K562 (cell line): Measurements from ENCODE around the gene CLHC1. TPM values are rescaled to one million over a fixed set of nuclear protein-coding genes. Genes with fewer than 3 reads are reported as not detected.

Experiments
- ATAC-seq: fragments of 200-7000 bp; cut with Tn5 transposase; 3 replicates; pipeline ENCODE4 v1.9.1; 2020; ENCODE audit warnings: moderate library complexity
- BruUV-seq: library from RNA; stranded (reverse); fragments of 400-500 nt; replicated peaks from 2 replicates; lab custom pipeline; 2021; lab: Mats Ljungman, UMichigan
- CTCF ChIA-PET: fragments of 300-600 bp; formaldehyde crosslinking; extraction: SDS; loops from one replicate; lab custom pipeline; 2021; ENCODE audit warnings: low intra/inter-chr PET ratio; lab: Yijun Ruan, JAX
- POLR2A ChIA-PET: fragments of 300-600, 350-650 bp; sonication (Branson Sonifier 250); formaldehyde crosslinking; extraction: SDS; loops from one replicate; lab custom pipeline; 2021; ENCODE audit warnings: antibody characterized with exemption, inconsistent platforms; lab: Yijun Ruan, JAX
- DNase-seq, 4 experiments: peaks; one replicate each; pipeline versions ENCODE4 v3.0.0 to v3.0.0-alpha.2; 2011 to 2018; ENCODE audit warnings: low spot score in 3 of 4, mixed read lengths in 3 of 4; ENCODE audit errors: extremely low read depth in 1 of 4
- FAIRE-seq: peaks from 2 replicates; lab custom pipeline; 2011; peaks lifted over from hg19 to GRCh38; lab: Jason Lieb, UNC
- H2AFZ ChIP-seq: 2 replicates; pipeline ENCODE4 v1.6.0; 2011; ENCODE audit warnings: low read depth, low read length, control low read depth, inconsistent platforms
- H3K27ac ChIP-seq: fragments of 200-600 bp; 3 replicates; pipeline ENCODE4 v1.8.0; 2011; ENCODE audit warnings: low read depth, mild to moderate bottlenecking, control low read depth, inconsistent platforms, low read length, moderate library complexity, mixed read lengths; ENCODE audit errors: extremely low read depth
- H3K27me3 ChIP-seq, 2 experiments: fragments of 300-600 bp in 1 of 2; 2 replicates in 1 of 2; 3 replicates in 1 of 2; pipeline versions ENCODE4 v1.6.0 to v1.8.0; 2011; ENCODE audit warnings: inconsistent platforms in 2 of 2, low read length in 2 of 2, mild to moderate bottlenecking in 1 of 2, mixed read lengths in 1 of 2, moderate library complexity in 1 of 2; ENCODE audit not compliant: control insufficient read depth in 2 of 2, insufficient read depth in 2 of 2
- H3K36me3 ChIP-seq: fragments of 300-600 bp; 3 replicates; pipeline ENCODE4 v1.8.0; 2011; ENCODE audit warnings: mild to moderate bottlenecking, low read length, inconsistent platforms; ENCODE audit not compliant: control insufficient read depth, insufficient read depth
- H3K4me1 ChIP-seq, 2 experiments: fragments of 200-600 bp in 1 of 2; replicated peaks in 1 of 2; 2 replicates in 1 of 2; 3 replicates in 1 of 2; pipeline versions ENCODE4 v1.5.1 to v1.8.0; 2011; ENCODE audit warnings: inconsistent platforms in 2 of 2, low read length in 2 of 2, mild to moderate bottlenecking in 1 of 2, mixed read lengths in 1 of 2, moderate library complexity in 1 of 2; ENCODE audit not compliant: control insufficient read depth in 2 of 2, insufficient read depth in 2 of 2
- H3K4me2 ChIP-seq: 2 replicates; pipeline ENCODE4 v1.6.1; 2011; ENCODE audit warnings: low read length, control low read depth, inconsistent platforms, mixed read lengths; ENCODE audit not compliant: insufficient read depth
- H3K4me3 ChIP-seq: fragments of 200-600 bp; sonication (generic), shearing (Covaris generic); 2 replicates; pipeline ENCODE4 v1.5.1; 2016; ENCODE audit warnings: control low read depth, inconsistent platforms
- H3K79me2 ChIP-seq: fragments of 200-600 bp; 3 replicates; pipeline ENCODE4 v1.8.0; 2011; ENCODE audit warnings: low read length, inconsistent platforms; ENCODE audit not compliant: control insufficient read depth, insufficient read depth
- H3K9ac ChIP-seq, 2 experiments: 2 replicates each; pipeline versions ENCODE4 v1.6.0 to v1.6.1; 2011; ENCODE audit warnings: low read depth in 2 of 2, low read length in 2 of 2, control low read depth in 1 of 2, inconsistent platforms in 1 of 2, mild to moderate bottlenecking in 1 of 2, mixed read lengths in 1 of 2; ENCODE audit not compliant: insufficient read depth in 1 of 2
- H3K9me1 ChIP-seq: one replicate; pipeline ENCODE4 v1.6.0; 2011; ENCODE audit warnings: inconsistent platforms, mild to moderate bottlenecking, low read length, moderate library complexity; ENCODE audit not compliant: control insufficient read depth, insufficient read depth
- H3K9me3 ChIP-seq: replicated peaks from 2 replicates; pipeline ENCODE4 v1.5.1; 2011; ENCODE audit warnings: low read depth, low read length, inconsistent platforms; ENCODE audit not compliant: control insufficient read depth, insufficient read depth
- H4K20me1 ChIP-seq: replicated peaks from 2 replicates; pipeline ENCODE4 v1.6.1; 2011; ENCODE audit warnings: low read length, inconsistent platforms, mixed read lengths; ENCODE audit not compliant: control insufficient read depth, insufficient read depth
- ATF6 ChIP-seq: sonication (generic); formaldehyde crosslinking; IDR thresholded peaks from 2 replicates; pipeline ENCODE4 v1.4.0; 2020; ENCODE audit warnings: mild to moderate bottlenecking, missing genetic modification reagents
- NFIX ChIP-seq: fragments of 250-450 bp; sonication (Bioruptor Pico); IDR thresholded peaks from 2 replicates; pipeline ENCODE4 v1.4.0; 2020; ENCODE audit warnings: low read depth, mild to moderate bottlenecking, moderate library complexity
- WGBS: fragments of 100-300 bp; shearing (Covaris generic); methylation state at CpG from one replicate; pipeline ENCODE4 v1.1.6; 2016; ENCODE audit warnings: low coverage, mixed read lengths; ENCODE audit not compliant: insufficient coverage; ENCODE audit errors: missing lambda C conversion rate; 5-methylcytosine and 5-hydroxymethylcytosine counted together
- in situ Hi-C: fragments of 300-500 bp; cut with MboI; formaldehyde crosslinking; loops from 4 replicates; pipeline ENCODE4 v1.15.0; 2018; ENCODE audit warnings: inconsistent platforms, mixed read lengths
- intact Hi-C: fragments of 100-400 bp; cut with micrococcal nuclease; formaldehyde crosslinking; loops from 2 replicates; pipeline ENCODE4 v1.14.2; 2022
- polyA plus RNA-seq, 8 experiments: library from polyadenylated mRNA; depleted of rRNA in 4 of 8; stranded (reverse) in 5 of 8; unstranded in 3 of 8; fragments of >200 nt; fragmentation: Nextera tagmentation in 2 of 8; fragmentation: Illumina TruSeq in 1 of 8; extraction: Ambion mirVana in 2 of 8; extraction: Trizol in 1 of 8; gene quantifications; 2 replicates each; pipeline versions ENCODE4 v1.2.1 to v1.2.3, GENCODE V29; 2011 to 2014; ENCODE audit warnings: inconsistent platforms in 1 of 8, missing spikeins in 1 of 8
- total RNA-seq, 7 experiments: library from RNA; depleted of rRNA in 6 of 7; stranded (reverse); fragments of >200 nt in 6 of 7; fragmentation: Illumina TruSeq in 2 of 7; extraction: Trizol in 2 of 7; gene quantifications; 2 replicates each; pipeline versions ENCODE4 v1.2.1 to v1.2.3, GENCODE V29; 2011 to 2021; ENCODE audit warnings: low replicate concordance in 1 of 7

CLHC1 gene
- total and polyA plus RNA-seq, 9 of the 15 experiments (the other 6 are each of a cell fraction or from before 2014, with no cell fraction given): 3.7 to 14.3 (median 8.6) TPM

GRCh38 chr2:55176094-55176415 is 56.0 kb downstream of the CLHC1 start:
- DNase-seq (no peak), ATAC-seq (peak; percentile 66), FAIRE-seq (no peak)
- Histone ChIP-seq H3K27ac (no peak overlapping the region), H3K9me3 (no peaks in the 10 kb centered on the region), H3K4me3 (no peak overlapping the region), H2AFZ (peak overlapping the region; percentile 50), H3K4me2 (peak overlapping the region; percentile 19; the same call in 1 of the 2 replicates), H3K79me2 (no peaks in the 10 kb centered on the region), H3K4me1 (no peaks in the 10 kb centered on the region; a peak in 1 of 5 replicates), H3K27me3 (no peaks in the 10 kb centered on the region), H4K20me1 (no peaks in the 10 kb centered on the region), H3K9me1 (no peaks in the 10 kb centered on the region), H3K9ac (no peak overlapping the region), H3K36me3 (no peaks in the 10 kb centered on the region)
- intact Hi-C loops: loop anchor here (5.0 kb wide), 2 partner anchors 339 to 654 kb away; no protein-coding TSS in a partner anchor
- in situ Hi-C loops: no loop called here
- WGBS: 0% methylated on average over 1 of the region's 1 CpG
- ChIA-PET CTCF (interaction anchor here (0.6 to 2.8 kb wide), 4 partner anchors 127 to 277 kb away, joined by 4 to 18 read pairs (median 7); no protein-coding TSS in a partner anchor), POLR2A (interaction anchor here (1.5 kb wide), 1 partner anchor 276 kb away, joined by 3 read pairs; no protein-coding TSS in a partner anchor)
- BruUV-seq: no TSS peak
- no peak for TF ChIP-seq NFIX
- TF ChIP-seq ATF6 (CRISPR knock-in tag): 0 out of 2 replicates have a peak, but pooled peaks have one; percentile 33
